ENCODE data around the gene MECP2.

The MECP2 gene

GRCh38 chrX:154061801-154062200 lies 35.7 kb downstream of the MECP2 start:
- TF ChIP-seq EZH2 (IDR thresholded peaks at IDR 0.05) (no peak), POLR2AphosphoS5 (IDR thresholded peaks at IDR 0.05; ENCODE audit: borderline replicate concordance, low read depth, low read length) (no peak), FOXP2 (optimal IDR thresholded peaks at IDR 0.05; ENCODE audit: control extremely low read depth, extremely low read length, insufficient read depth) (no peak)
- no peak for DNase-seq (ENCODE audit: low read depth, low spot score)
- no peaks in the 10 kb centered on the region; the same call in 1 of the 2 replicates for H3K36me3 ChIP-seq (ENCODE audit: insufficient read depth, low read length)
- H3K27ac ChIP-seq: no peak overlapping the region
- H3K9me3 ChIP-seq (ENCODE audit: low read depth, low read length): no peaks in the 10 kb centered on the region
- H3K9ac ChIP-seq (ENCODE audit: insufficient read length): no peak overlapping the region
- H3K4me3 ChIP-seq: no peak overlapping the region

- Histone ChIP-seq H3K9ac (ENCODE audit: insufficient read length) (no peak overlapping the region), H3K4me3 (no peak overlapping the region), H3K9me3 (ENCODE audit: low read depth, low read length) (no peaks in the 10 kb centered on the region), H3K27ac (peak overlapping the region; percentile 46; the same call in 1 of the 2 replicates), H3K36me3 (ENCODE audit: insufficient read depth, low read length) (no peaks in the 10 kb centered on the region; the same call in 1 of the 2 replicates)
- TF ChIP-seq EZH2 (IDR thresholded peaks at IDR 0.05) (no peak), FOXP2 (optimal IDR thresholded peaks at IDR 0.05; ENCODE audit: control extremely low read depth, extremely low read length, insufficient read depth) (no peak), POLR2AphosphoS5 (IDR thresholded peaks at IDR 0.05; ENCODE audit: borderline replicate concordance, low read depth, low read length) (no peak)
- DNase-seq (ENCODE audit: low read depth, low spot score): no peak
These were observed 37.7 kb downstream of the MECP2 start for GRCh38 chrX:154059729-154060245.

- H3K27ac ChIP-seq: no peak overlapping the region
- TF ChIP-seq POLR2AphosphoS5 (IDR thresholded peaks at IDR 0.05; ENCODE audit: borderline replicate concordance, low read depth, low read length) (no peak), FOXP2 (optimal IDR thresholded peaks at IDR 0.05; ENCODE audit: control extremely low read depth, extremely low read length, insufficient read depth) (no peak), EZH2 (IDR thresholded peaks at IDR 0.05) (no peak)
- H3K36me3 ChIP-seq (ENCODE audit: insufficient read depth, low read length): no peaks in the 10 kb centered on the region; the same call in 1 of the 2 replicates
- no peak overlapping the region for H3K9ac ChIP-seq (ENCODE audit: insufficient read length)
- no peak overlapping the region for H3K4me3 ChIP-seq
- H3K9me3 ChIP-seq (ENCODE audit: low read depth, low read length): no peaks in the 10 kb centered on the region
- no peak for DNase-seq (ENCODE audit: low read depth, low spot score)
These were observed 38.3 kb downstream of the MECP2 start for GRCh38 chrX:154059231-154059630.

GRCh38 chrX:154058214-154058997 lies 39.1 kb downstream of the MECP2 start:
- no peak for DNase-seq (ENCODE audit: low read depth, low spot score)
- no peak for TF ChIP-seq FOXP2 (optimal IDR thresholded peaks at IDR 0.05; ENCODE audit: control extremely low read depth, extremely low read length, insufficient read depth)
- TF ChIP-seq EZH2 (IDR thresholded peaks at IDR 0.05): no peak
- TF ChIP-seq POLR2AphosphoS5 (IDR thresholded peaks at IDR 0.05; ENCODE audit: borderline replicate concordance, low read depth, low read length): no peak
- Histone ChIP-seq H3K27ac (no peak overlapping the region), H3K36me3 (ENCODE audit: insufficient read depth, low read length) (no peaks in the 10 kb centered on the region; the same call in 1 of the 2 replicates), H3K4me3 (no peak overlapping the region), H3K9me3 (ENCODE audit: low read depth, low read length) (no peaks in the 10 kb centered on the region), H3K9ac (ENCODE audit: insufficient read length) (no peak overlapping the region)

- DNase-seq (ENCODE audit: low read depth, low spot score): no peak
- TF ChIP-seq FOXP2 (optimal IDR thresholded peaks at IDR 0.05; ENCODE audit: control extremely low read depth, extremely low read length, insufficient read depth) (no peak), EZH2 (IDR thresholded peaks at IDR 0.05) (no peak), POLR2AphosphoS5 (IDR thresholded peaks at IDR 0.05; ENCODE audit: borderline replicate concordance, low read depth, low read length) (no peak)
These were observed 39.7 kb downstream of the MECP2 start for GRCh38 chrX:154057791-154058190.

GRCh38 chrX:154056770-154057241 lies 40.7 kb downstream of the MECP2 start:
- DNase-seq (ENCODE audit: low read depth, low spot score): no peak
- TF ChIP-seq FOXP2 (optimal IDR thresholded peaks at IDR 0.05; ENCODE audit: control extremely low read depth, extremely low read length, insufficient read depth) (no peak), POLR2AphosphoS5 (IDR thresholded peaks at IDR 0.05; ENCODE audit: borderline replicate concordance, low read depth, low read length) (no peak), EZH2 (IDR thresholded peaks at IDR 0.05) (no peak)
- H3K9me3 ChIP-seq (ENCODE audit: low read depth, low read length): no peaks in the 10 kb centered on the region
- H3K36me3 ChIP-seq (ENCODE audit: insufficient read depth, low read length): no peaks in the 10 kb centered on the region; the same call in 1 of the 2 replicates
- no peak overlapping the region for H3K4me3 ChIP-seq
- H3K27ac ChIP-seq: no peak overlapping the region
- no peak overlapping the region for H3K9ac ChIP-seq (ENCODE audit: insufficient read length)

More at GRCh38 chrX:154057791-154058190, 39.7 kb downstream of the MECP2 start:
- H3K27ac ChIP-seq: no peak overlapping the region
- no peak overlapping the region for H3K9ac ChIP-seq (ENCODE audit: insufficient read length)
- H3K9me3 ChIP-seq (ENCODE audit: low read depth, low read length): no peaks in the 10 kb centered on the region
- H3K4me3 ChIP-seq: no peak overlapping the region
- no peaks in the 10 kb centered on the region; the same call in 1 of the 2 replicates for H3K36me3 ChIP-seq (ENCODE audit: insufficient read depth, low read length)

GRCh38 chrX:154051201-154051810 lies 46.2 kb downstream of the MECP2 start:
- H3K9me3 ChIP-seq (ENCODE audit: low read depth, low read length): no peaks in the 10 kb centered on the region
- H3K4me3 ChIP-seq: no peak overlapping the region
- peak; percentile 20 for DNase-seq (ENCODE audit: low read depth, low spot score)
- no peak overlapping the region for H3K9ac ChIP-seq (ENCODE audit: insufficient read length)
- no peaks in the 10 kb centered on the region for H3K36me3 ChIP-seq (ENCODE audit: insufficient read depth, low read length)
- H3K27ac ChIP-seq: peak overlapping the region; percentile 10; the same call in 1 of the 2 replicates
- no peak for TF ChIP-seq POLR2AphosphoS5 (IDR thresholded peaks at IDR 0.05; ENCODE audit: borderline replicate concordance, low read depth, low read length)
- no peak for TF ChIP-seq EZH2 (IDR thresholded peaks at IDR 0.05)
- TF ChIP-seq FOXP2 (optimal IDR thresholded peaks at IDR 0.05; ENCODE audit: control extremely low read depth, extremely low read length, insufficient read depth): no peak

- Histone ChIP-seq H3K36me3 (ENCODE audit: insufficient read depth, low read length) (no peaks in the 10 kb centered on the region), H3K27ac (no peak overlapping the region), H3K4me3 (no peak overlapping the region), H3K9ac (ENCODE audit: insufficient read length) (no peak overlapping the region), H3K9me3 (ENCODE audit: low read depth, low read length) (no peaks in the 10 kb centered on the region)
- no peak for TF ChIP-seq FOXP2 (optimal IDR thresholded peaks at IDR 0.05; ENCODE audit: control extremely low read depth, extremely low read length, insufficient read depth)
- no peak for DNase-seq (ENCODE audit: low read depth, low spot score)
These were observed 47.4 kb downstream of the MECP2 start for GRCh38 chrX:154050113-154050495.

All from SK-N-MC (cell line).